ENCODE results near the gene ERFE.

Gene ERFE

DNA sequence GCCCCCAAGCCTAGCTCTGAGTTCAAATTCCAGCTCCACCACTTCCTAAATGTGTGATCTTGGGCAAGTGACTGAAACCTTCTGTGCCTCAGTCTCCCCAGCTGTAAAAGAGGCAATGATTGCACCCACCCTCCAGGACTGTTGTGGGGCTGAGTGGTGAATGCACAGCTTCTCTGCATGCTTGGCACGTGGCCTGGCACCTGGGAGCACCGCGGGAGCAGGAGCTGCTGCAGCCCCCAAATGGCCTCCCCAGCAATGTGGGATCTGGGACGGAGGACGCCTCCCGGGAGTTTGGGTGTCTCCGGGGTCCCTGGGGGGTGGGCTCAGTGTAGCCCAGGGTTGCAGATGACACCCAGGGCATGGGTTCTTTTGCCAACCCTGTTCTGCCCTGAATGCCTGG, 18.7 kb upstream of the ERFE start:
- DNase-seq = no peak

DNA sequence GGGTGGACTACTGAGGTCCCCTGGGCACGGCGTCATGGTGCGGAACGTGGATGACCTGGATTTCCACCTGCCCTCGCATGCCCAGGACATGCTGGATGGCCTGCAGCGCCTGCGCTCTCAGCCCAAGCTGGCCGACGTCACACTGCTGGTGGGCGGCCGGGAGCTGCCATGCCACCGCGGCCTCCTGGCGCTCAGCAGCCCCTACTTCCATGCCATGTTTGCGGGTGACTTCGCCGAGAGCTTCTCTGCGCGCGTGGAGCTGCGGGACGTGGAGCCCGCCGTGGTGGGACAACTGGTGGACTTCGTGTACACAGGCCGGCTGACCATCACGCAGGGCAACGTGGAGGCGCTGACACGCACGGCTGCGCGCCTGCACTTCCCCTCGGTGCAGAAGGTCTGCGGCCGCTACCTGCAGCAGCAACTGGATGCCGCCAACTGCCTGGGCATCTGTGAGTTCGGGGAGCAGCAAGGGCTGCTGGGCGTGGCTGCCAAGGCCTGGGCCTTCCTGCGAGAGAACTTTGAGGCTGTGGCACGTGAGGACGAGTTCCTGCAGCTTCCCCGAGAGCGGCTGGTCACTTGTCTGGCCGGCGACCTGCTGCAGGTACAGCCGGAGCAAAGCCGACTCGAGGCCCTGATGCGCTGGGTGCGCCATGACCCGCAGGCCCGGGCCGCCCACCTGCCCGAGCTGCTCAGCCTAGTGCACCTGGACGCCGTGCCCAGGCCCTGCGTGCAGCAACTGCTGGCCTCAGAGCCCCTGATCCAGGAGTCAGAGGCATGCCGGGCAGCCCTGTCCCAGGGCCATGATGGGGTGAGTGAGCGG, 17.8 kb upstream of the ERFE start:
- no peak for DNase-seq

GRCh38 chr2:238141541-238142318, 17.0 kb upstream of the ERFE start:
- no peak for DNase-seq

DNA sequence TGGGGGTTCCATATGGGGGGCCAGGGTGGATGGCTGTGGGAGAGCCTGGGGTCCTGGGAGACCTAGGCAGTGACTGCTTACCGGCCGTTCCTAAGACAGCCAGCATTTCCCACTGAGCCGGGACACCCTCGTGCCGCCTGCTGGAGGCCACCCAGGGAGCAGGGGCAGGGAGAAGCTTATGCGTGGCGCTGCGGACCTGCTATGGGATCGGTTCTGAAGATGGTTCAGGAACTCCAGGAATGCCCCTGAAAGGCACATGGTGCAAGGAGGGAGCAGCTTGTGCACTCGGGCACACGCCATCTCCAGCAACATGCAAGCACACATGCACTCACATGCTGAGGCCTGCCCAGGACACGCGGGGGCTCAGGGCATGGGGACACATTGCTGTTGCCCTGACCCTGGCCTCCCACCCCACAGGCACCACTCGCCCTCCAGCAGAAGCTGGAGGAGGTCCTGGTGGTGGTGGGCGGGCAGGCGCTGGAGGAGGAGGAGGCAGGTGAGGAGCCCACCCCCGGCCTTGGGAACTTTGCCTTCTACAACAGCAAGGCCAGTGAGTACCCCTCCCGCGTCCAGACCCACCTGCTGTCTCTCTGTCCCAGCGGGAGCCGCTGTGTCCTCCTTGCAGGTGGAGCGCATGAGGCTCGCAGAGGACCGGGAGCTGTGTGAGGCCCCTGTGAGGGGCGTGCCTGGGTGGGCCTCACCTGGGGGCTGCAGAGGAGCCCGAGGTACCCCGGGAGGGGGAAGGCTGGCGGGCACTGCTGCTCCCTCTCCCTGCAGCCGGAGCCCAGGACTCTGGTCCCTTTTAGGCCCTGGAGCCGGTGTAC, 16.2 kb upstream of the ERFE start:
- DNase-seq = no peak

- DNase-seq = peak; percentile 23
These were observed 15.4 kb upstream of the ERFE start for GRCh38 chr2:238143239-238143951.

GRCh38 chr2:238144262-238144661, 14.5 kb upstream of the ERFE start:
- DNase-seq = no peak

- DNase-seq = no peak
These were observed 13.7 kb upstream of the ERFE start for GRCh38 chr2:238145046-238145445.

GRCh38 chr2:238145851-238146250, 12.9 kb upstream of the ERFE start:
- DNase-seq = no peak

GRCh38 chr2:238146884-238147544, 11.8 kb upstream of the ERFE start:
- DNase-seq = no peak

- no peak for DNase-seq
These were observed 9.8 kb upstream of the ERFE start for GRCh38 chr2:238148981-238149380.

- no peak for DNase-seq
These were observed 8.8 kb upstream of the ERFE start for GRCh38 chr2:238149841-238150572.

DNA sequence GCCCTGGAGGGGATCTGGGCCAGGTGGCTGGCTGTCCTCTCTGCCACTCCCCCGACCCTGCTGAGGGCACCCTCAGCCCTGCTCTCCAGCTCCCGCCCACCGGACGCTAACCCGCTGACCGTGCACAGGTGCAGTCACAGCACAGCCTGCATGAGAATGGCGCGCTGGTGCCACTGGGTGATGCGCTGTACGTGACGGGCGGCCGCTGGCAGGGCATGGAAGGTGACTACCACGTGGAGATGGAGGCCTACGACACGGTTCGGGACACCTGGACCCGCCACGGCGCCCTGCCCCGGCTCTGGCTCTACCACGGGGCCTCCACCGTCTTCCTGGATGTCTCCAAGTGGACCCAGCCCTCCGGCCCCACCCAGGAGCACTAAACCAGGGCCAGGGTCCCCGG, 8.1 kb upstream of the ERFE start:
- DNase-seq = no peak

GRCh38 chr2:238151205-238151604, 7.6 kb upstream of the ERFE start:
- DNase-seq = no peak

DNA sequence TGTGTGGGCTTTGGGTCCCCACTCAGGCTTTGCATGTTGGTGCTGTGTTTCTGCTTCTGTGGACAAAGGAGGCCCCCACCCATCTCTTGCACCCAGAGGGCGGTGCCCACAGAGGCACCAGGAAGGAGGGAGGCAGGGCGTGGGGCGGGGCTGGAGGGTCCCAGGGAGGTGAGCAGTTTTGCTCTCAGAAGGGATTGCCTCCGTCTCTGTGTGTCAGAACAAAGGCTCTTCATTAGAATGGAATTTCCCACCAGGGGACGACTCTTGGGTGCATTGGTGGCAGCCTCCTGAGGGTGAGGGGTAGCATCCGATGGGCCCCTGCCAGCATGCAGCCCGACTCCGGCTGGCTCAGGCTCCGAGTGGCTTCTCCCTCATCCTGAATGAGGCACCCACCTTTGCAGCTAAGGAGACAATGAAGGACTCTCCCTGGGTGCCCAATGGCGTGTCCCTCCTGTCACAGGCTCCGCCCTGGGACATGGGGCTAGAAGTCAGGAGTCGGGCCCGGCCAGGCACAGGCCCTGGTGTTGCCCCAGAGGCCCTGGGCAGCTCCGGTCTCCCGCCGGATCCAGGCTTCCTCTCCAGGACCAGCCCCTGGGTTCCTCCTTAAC, 7.0 kb upstream of the ERFE start:
- no peak for DNase-seq

DNA sequence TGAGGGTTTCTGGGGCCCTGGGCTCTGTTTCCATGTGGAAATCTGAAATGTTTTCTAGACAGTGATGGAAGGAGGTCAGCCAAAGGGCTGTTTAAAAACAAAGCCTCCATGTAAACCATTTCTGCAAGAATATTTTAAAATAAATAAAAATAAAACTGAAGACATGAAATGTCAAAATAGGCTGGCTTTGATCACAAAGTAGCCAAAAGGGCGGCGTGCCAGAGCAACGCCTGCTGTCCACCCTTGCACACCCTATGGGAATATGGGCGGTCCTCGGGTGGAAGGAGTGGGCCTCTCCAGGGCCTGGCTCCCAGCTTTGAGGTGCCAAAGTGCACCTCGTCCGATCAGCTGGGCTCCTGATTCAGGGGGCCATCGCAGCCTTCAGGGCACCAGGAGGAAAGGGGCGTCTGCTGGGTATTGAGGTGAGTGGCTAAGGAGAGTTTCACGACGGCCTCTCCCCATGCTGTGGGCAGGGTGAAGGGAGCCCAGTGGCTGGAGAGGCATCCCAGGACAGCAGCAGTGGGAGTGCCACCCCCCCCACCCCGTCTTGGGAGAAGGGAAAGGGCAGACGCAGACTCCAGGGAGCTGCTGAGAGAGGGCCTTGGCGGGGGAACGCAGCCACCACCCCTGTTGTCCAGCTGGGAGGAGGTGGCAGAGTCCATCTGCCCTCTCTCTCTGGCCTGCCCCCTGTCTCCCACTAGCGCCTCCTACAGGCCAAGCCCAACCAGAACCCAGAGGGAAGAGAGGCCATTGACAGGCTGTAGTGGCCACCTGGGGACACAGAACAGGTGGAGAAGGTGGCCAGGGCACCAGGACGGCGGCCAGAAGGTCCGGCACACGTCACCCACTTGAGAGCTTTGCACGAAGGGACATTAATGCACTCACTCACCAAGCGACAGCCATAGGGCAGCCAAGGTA, 5.7 kb upstream of the ERFE start:
- no peak for DNase-seq

- DNase-seq = no peak
These were observed 4.2 kb upstream of the ERFE start for GRCh38 chr2:238154570-238154969.

DNA sequence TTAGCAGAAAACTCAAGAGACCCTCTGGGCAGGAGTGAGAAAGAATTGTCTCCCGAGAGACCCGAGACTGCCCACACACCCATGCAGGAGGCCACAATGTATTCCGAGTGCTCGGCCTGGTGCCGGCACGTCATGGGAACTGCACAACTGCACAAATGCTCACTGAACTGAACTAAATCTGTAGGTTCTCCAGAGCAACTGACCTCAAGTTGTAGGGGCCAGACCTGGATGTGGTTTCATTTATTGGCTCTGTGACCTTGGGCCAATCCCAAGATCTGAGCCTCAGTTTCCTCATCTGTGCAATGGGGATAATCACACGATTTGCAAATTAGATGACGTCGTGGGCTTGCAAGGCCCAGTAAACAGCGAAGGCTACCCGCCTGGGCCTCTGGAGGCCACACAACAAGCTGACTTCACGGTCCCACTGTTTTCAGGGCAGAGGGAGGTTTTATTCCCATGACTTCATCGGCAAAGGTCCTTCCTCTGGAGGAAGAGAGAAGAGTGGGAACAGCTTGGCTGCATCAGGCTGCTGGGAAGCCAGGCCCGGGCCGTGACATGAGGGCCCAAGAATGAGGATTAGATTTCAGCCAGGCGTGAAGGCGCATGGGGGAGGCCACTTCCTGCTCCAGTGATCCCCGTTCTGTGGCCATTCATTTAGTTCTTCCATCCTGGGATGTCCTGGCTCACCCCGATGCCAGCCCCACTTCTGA, 3.6 kb upstream of the ERFE start:
- no peak for DNase-seq

DNA sequence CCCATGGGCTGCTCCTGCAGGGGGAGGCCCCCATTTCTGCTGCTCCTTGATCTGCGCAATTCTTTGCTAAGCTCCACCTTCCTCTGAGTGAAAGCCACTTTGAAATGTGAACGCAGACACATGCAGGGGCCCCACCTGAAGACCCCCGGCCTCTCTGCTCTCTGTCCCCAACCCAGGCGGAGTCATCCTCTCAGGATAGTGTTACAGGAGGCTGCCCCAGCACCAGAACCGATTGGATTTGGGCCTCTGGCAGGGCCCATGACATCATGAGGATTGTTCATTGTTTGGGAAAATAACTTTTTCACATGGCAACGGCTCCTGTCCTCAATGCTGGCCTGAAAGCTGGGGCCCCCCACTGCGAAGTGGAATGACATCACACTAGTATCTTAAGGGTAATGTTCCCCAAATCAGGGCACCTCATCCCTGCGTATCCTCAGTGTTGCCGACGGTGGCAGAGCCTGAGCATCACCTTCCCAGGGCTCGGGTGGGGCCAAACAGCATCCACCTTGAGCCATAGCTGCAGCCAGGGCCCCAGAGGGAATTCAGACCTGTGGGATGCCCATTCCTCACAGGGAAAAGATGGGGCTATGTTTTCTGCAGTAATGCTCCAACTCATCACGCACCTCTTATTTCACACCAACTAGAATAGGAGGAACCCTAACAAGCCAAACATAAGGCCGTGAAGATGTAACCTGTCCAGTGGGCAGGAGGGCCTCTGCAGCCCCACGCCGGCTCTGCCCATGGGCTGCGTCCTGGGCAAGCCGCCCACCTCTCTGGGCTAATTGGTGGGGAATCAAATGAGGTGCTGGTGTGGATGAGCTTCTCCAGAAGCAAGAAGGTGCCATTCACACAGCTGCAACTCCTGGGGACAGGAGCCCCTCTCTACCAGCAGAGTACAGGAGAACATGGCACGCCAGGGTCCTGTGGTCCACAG, 2.7 kb upstream of the ERFE start:
- DNase-seq = no peak
